Suprapubic skin (tissue), 4 donors: ENCODE data around the gene LTBP2. TPM values are rescaled to one million over a fixed set of nuclear protein-coding genes. Genes with fewer than 3 reads are reported as not detected.
"Not testable (repeated sequence)": the region's sequence is repeated elsewhere in the genome, so short reads cannot be mapped to it uniquely, and the experiment has no call there.

Source experiments
- DNase-seq, 2 donors: peaks; one replicate each; pipeline ENCODE4 v3.0.0-alpha.2; 2019; ENCODE audit warnings: low spot score in 2 of 2
- H3K27ac ChIP-seq: fragments of 200-600 bp; sonication (generic); one replicate; pipeline ENCODE4 v1.5.1; 2019
- H3K27me3 ChIP-seq: fragments of 200-600 bp; sonication (generic); one replicate; pipeline ENCODE4 v1.5.1; 2019
- H3K36me3 ChIP-seq: fragments of 200-600 bp; sonication (generic); one replicate; pipeline ENCODE4 v1.5.1; 2019
- H3K4me1 ChIP-seq: fragments of 200-600 bp; sonication (generic); one replicate; pipeline ENCODE4 v1.5.1; 2019
- H3K4me3 ChIP-seq: fragments of 200-600 bp; sonication (generic); one replicate; pipeline ENCODE4 v1.5.1; 2019; ENCODE audit warnings: mild to moderate bottlenecking
- H3K9me3 ChIP-seq: fragments of 200-600 bp; sonication (generic); one replicate; pipeline ENCODE4 v1.5.1; 2019
- CTCF ChIP-seq, 2 donors: fragments of 200-600 bp in 1 of 2; fragments of 450-650 bp in 1 of 2; sonication (generic) in 1 of 2; IDR thresholded peaks; one replicate each; pipeline ENCODE4 v1.5.1; 2016 to 2019; ENCODE audit warnings: antibody characterized with exemption in 2 of 2, mild to moderate bottlenecking in 1 of 2, moderate library complexity in 1 of 2
- EP300 ChIP-seq: sonication (generic); formaldehyde crosslinking; IDR thresholded peaks from one replicate; pipeline ENCODE4 v1.6.1; 2017; ENCODE audit warnings: antibody characterized with exemption
- POLR2A ChIP-seq, 2 donors: fragments of 450-650 bp; IDR thresholded peaks; one replicate each; pipeline ENCODE4 v1.6.1; 2017; ENCODE audit warnings: antibody characterized with exemption in 2 of 2, mild to moderate bottlenecking in 2 of 2, moderate library complexity in 2 of 2
- POLR2AphosphoS5 ChIP-seq, 3 donors: sonication (generic); formaldehyde crosslinking; IDR thresholded peaks; one replicate each; pipeline ENCODE4 v1.6.1; 2017; ENCODE audit warnings: antibody characterized with exemption in 3 of 3
- WGBS: methylation state at CpG from one replicate; pipeline ENCODE4 v1.1.5; 2018; 5-methylcytosine and 5-hydroxymethylcytosine counted together
- total RNA-seq, 4 donors: library from RNA; depleted of rRNA; stranded (reverse); fragments of >200 nt; gene quantifications; one replicate each; pipeline ENCODE4 v1.1.0, GENCODE V29; 2016

The LTBP2 gene
- total RNA-seq, 4 donors from 2014 or later = 19.6 to 36.0 (median 26.2) TPM

DNA sequence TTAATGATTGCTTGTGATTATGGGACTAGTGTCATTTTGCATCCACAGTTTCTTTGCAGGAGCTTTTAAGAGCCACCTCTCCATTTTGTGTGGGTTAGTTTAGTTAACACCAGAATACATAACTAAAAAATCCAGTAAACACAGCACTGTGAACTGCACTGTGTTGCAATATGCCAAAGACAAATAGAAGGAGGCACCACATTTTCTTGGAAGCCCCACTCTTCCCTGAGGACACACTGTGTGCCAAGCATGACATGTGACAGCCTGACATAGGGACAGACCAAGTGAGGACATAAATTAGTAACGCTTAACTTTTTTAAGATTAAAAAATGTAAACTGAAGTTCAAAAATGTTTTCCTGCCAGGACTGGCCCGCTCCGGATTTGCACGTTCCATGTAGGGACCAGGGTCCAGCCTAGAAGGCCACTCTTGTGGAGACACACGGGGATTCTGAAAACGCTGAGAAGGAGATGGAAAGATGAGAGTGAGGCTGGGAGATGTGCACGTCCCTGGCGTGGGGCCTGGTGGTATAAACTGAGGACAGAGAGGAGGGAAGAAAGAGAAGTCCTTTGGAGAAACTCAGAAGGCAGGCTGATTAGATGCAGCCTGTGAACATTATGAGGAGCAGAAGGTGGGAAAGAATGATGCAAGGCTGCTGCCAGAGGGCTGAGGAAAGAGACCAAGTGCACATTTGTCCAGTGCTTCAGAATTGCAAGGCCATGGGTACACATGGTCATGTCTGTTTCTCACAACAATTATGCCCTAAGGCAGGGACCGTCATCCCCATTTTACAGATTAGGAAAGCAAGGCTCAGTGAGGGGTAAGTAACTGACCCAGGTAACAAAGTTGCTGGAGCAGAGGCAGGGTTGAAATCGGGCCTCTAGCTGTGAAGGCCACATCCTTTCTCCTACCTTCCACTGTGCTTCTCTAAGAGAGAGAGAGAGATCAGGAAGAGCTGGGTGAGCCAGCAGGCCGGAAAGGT is 73.3 kb downstream of the LTBP2 start:
- no peak for DNase-seq
- no peaks in the 10 kb centered on the region for H3K27me3 ChIP-seq
- no peak overlapping the region for H3K27ac ChIP-seq
- H3K4me3 ChIP-seq = no peak overlapping the region
- 80% methylated on average over 10 of the region's 11 CpGs for WGBS
- no peaks in the 10 kb centered on the region for H3K4me1 ChIP-seq
- no peak for TF ChIP-seq POLR2A (IDR thresholded peaks at IDR 0.05)
- no peak for TF ChIP-seq POLR2AphosphoS5 (IDR thresholded peaks at IDR 0.05)
- TF ChIP-seq EP300 = no peak
- TF ChIP-seq CTCF (IDR thresholded peaks at IDR 0.05) = no peak
- H3K36me3 ChIP-seq = peaks cover 5% of the 10 kb centered on the region
- H3K9me3 ChIP-seq = no peaks in the 10 kb centered on the region

- not testable (repeated sequence) for H3K27ac ChIP-seq, H3K4me3 ChIP-seq, H3K4me1 ChIP-seq, H3K36me3 ChIP-seq, H3K9me3 ChIP-seq, DNase-seq, H3K27me3 ChIP-seq
- WGBS = 91% methylated on average over 3 of the region's 3 CpGs
Measured at GRCh38 chr14:74536336-74536735, 75.7 kb downstream of the LTBP2 start.

GRCh38 chr14:74535756-74536325 is 76.2 kb downstream of the LTBP2 start:
- no peak overlapping the region for H3K27ac ChIP-seq
- H3K4me3 ChIP-seq = no peak overlapping the region
- no peaks in the 10 kb centered on the region for H3K27me3 ChIP-seq
- H3K4me1 ChIP-seq = peaks cover 3% of the 10 kb centered on the region
- TF ChIP-seq EP300 (no peak), POLR2A (IDR thresholded peaks at IDR 0.05) (no peak)
- no peaks in the 10 kb centered on the region for H3K9me3 ChIP-seq
- H3K36me3 ChIP-seq = peaks cover 5% of the 10 kb centered on the region
- WGBS = 69% methylated on average over 8 of the region's 10 CpGs
- no peak for DNase-seq

DNA sequence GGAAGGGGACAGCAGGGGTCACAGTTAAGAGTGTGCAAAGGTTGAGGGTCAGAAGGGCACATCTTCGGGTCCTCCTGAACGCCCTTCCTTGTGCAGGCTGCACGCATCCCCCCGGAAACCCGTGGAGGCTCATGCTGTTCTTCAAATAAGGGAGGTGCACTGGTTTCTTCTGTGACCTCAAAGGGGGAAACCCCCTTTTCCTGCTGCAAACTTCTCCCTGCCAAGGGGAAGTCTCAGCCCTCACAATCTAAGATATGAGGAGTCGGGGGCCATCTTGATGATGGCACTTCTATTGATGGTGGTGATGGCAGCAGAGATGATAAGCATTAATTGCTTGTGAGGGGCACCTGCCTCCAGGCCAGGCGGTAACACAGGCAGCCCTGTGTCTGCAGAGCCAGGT is 78.5 kb downstream of the LTBP2 start:
- Histone ChIP-seq H3K4me1 (peaks cover 3% of the 10 kb centered on the region), H3K27me3 (no peaks in the 10 kb centered on the region), H3K27ac (no peak overlapping the region), H3K4me3 (no peak overlapping the region), H3K9me3 (no peaks in the 10 kb centered on the region), H3K36me3 (no peaks in the 10 kb centered on the region)
- TF ChIP-seq POLR2A (IDR thresholded peaks at IDR 0.05) = no peak
- 84% methylated on average over 7 of the region's 7 CpGs for WGBS
- DNase-seq = no peak

DNA sequence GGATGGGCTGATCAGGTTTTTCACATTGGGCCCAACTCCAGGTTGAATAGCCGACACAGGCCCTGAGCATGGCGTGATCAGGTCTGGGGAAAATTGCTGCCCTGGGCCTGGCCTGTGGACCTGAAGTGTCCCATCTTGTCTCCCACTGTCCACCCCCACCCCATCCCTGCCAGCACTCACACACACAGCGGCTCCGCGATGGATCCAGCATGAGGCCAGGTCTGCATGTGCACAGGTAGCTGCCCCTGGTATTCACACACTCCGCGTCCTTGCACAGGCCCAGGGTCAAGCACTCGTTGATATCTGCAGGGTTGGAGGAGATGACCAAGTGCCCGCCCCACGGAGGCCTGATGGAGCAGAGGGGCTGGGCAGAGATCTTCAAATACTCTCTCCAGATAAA is 79.8 kb downstream of the LTBP2 start:
- H3K4me1 ChIP-seq = peaks cover 3% of the 10 kb centered on the region
- H3K9me3 ChIP-seq = no peaks in the 10 kb centered on the region
- 94% methylated on average over 7 of the region's 10 CpGs for whole genome bisulfite sequencing
- no peak overlapping the region for H3K27ac ChIP-seq
- no peak for DNase-seq
- no peaks in the 10 kb centered on the region for H3K27me3 ChIP-seq
- no peaks in the 10 kb centered on the region for H3K36me3 ChIP-seq
- no peak overlapping the region for H3K4me3 ChIP-seq
- TF ChIP-seq CTCF (IDR thresholded peaks at IDR 0.05) (no peak), POLR2AphosphoS5 (IDR thresholded peaks at IDR 0.05) (no peak), POLR2A (IDR thresholded peaks at IDR 0.05) (no peak), EP300 (no peak)

GRCh38 chr14:74531467-74531866 is 80.6 kb downstream of the LTBP2 start:
- H3K27ac ChIP-seq = no peak overlapping the region
- no peaks in the 10 kb centered on the region for H3K27me3 ChIP-seq
- H3K36me3 ChIP-seq = no peaks in the 10 kb centered on the region
- H3K4me3 ChIP-seq = no peak overlapping the region
- H3K9me3 ChIP-seq = no peaks in the 10 kb centered on the region
- WGBS = 56% methylated on average over 4 of the region's 5 CpGs
- H3K4me1 ChIP-seq = peaks cover 3% of the 10 kb centered on the region
- DNase-seq = no peak
- TF ChIP-seq CTCF (IDR thresholded peaks at IDR 0.05) (no peak), EP300 (no peak), POLR2A (IDR thresholded peaks at IDR 0.05) (no peak), POLR2AphosphoS5 (IDR thresholded peaks at IDR 0.05) (no peak)
